GM23248 (cell line): Measurements from ENCODE around the gene TNKS1BP1. TPM values are rescaled to one million over a fixed set of nuclear protein-coding genes. Genes with fewer than 3 reads are reported as not detected.

Source experiments
- DNase-seq: peaks from one replicate; pipeline ENCODE4 v3.0.0-alpha.2; 2015
- H2AFZ ChIP-seq: fragments of 200-600 bp; sonication (generic); 2 replicates; pipeline ENCODE4 v1.6.1; 2016; ENCODE audit warnings: antibody characterized with exemption
- H3F3A ChIP-seq: fragments of 200-600 bp; sonication (generic); 2 replicates; pipeline ENCODE4 v1.6.1; 2016; ENCODE audit warnings: mild to moderate bottlenecking, antibody characterized with exemption, mixed run types; ENCODE audit not compliant: insufficient read depth
- H3K27ac ChIP-seq: fragments of 200-600 bp; sonication (generic); 2 replicates; pipeline ENCODE4 v1.5.1; 2016; ENCODE audit warnings: mild to moderate bottlenecking
- H3K27me3 ChIP-seq: fragments of 200-600 bp; sonication (generic); replicated peaks from 2 replicates; pipeline ENCODE4 v1.6.1; 2016; ENCODE audit warnings: mild to moderate bottlenecking; ENCODE audit not compliant: insufficient read depth
- H3K36me3 ChIP-seq: fragments of 200-600 bp; sonication (generic); 2 replicates; pipeline ENCODE4 v1.6.1; 2016; ENCODE audit warnings: low read depth, mild to moderate bottlenecking
- H3K4me1 ChIP-seq: fragments of 200-600 bp; sonication (generic); 2 replicates; pipeline ENCODE4 v1.6.1; 2016; ENCODE audit warnings: mild to moderate bottlenecking; ENCODE audit not compliant: insufficient read depth
- H3K4me2 ChIP-seq: fragments of 200-600 bp; sonication (generic); one replicate; pipeline ENCODE4 v1.6.1; 2016; ENCODE audit warnings: mild to moderate bottlenecking; ENCODE audit not compliant: unreplicated experiment
- H3K4me3 ChIP-seq: fragments of 200-600 bp; sonication (generic); 2 replicates; pipeline ENCODE4 v1.5.1; 2016; ENCODE audit warnings: mild to moderate bottlenecking
- H3K79me2 ChIP-seq: fragments of 200-600 bp; sonication (generic); 2 replicates; pipeline ENCODE4 v1.6.1; 2016; ENCODE audit warnings: mild to moderate bottlenecking; ENCODE audit not compliant: insufficient read depth
- H3K9ac ChIP-seq: fragments of 200-600 bp; sonication (generic); 2 replicates; pipeline ENCODE4 v1.6.1; 2016; ENCODE audit warnings: mild to moderate bottlenecking
- H3K9me2 ChIP-seq: fragments of 200-600 bp; sonication (generic); 2 replicates; pipeline ENCODE4 v1.6.1; 2016; ENCODE audit warnings: mixed run types, mild to moderate bottlenecking, moderate library complexity; ENCODE audit not compliant: insufficient read depth
- H3K9me3 ChIP-seq: fragments of 200-600 bp; sonication (generic); one replicate; pipeline ENCODE4 v1.6.1; 2017; ENCODE audit warnings: low read depth
- H4K20me1 ChIP-seq: fragments of 200-600 bp; sonication (generic); 2 replicates; pipeline ENCODE4 v1.6.0; 2016; ENCODE audit not compliant: insufficient read depth
- EZH2 ChIP-seq: fragments of 200-600 bp; sonication (generic); IDR thresholded peaks from 2 replicates; pipeline ENCODE4 v1.6.1; 2018; ENCODE audit warnings: antibody characterized with exemption, mild to moderate bottlenecking; ENCODE audit not compliant: insufficient read depth, poor library complexity, severe bottlenecking
- EZH2phosphoT487 ChIP-seq: fragments of 200-600 bp; sonication (generic); IDR thresholded peaks from 2 replicates; pipeline ENCODE4 v1.6.1; 2018; ENCODE audit warnings: antibody characterized with exemption, moderate library complexity, mild to moderate bottlenecking, low read depth; ENCODE audit not compliant: insufficient read depth
- WGBS, 2 experiments: methylation state at CpG; one replicate each; pipeline ENCODE4 v1.1.6; 2015 to 2017; ENCODE audit warnings: low lambda C conversion rate in 2 of 2, low coverage in 1 of 2; ENCODE audit errors: missing lambda C conversion rate in 2 of 2; 5-methylcytosine and 5-hydroxymethylcytosine counted together
- in situ Hi-C: fragments of 300-500 bp; cut with MboI; formaldehyde crosslinking; loops from 2 replicates; pipeline ENCODE4 v1.15.0; 2020
- polyA plus RNA-seq: library from polyadenylated mRNA; unstranded; fragments of >200 nt; fragmentation: Nextera tagmentation; extraction: Ambion mirVana; gene quantifications from 2 replicates; pipeline ENCODE4 v1.2.1, GENCODE V29; 2016
- total RNA-seq: library from RNA; depleted of rRNA; stranded (reverse); fragments of >200 nt; shearing (Covaris generic); gene quantifications from 2 replicates; pipeline ENCODE4 v1.2.3, GENCODE V29; 2014

The TNKS1BP1 gene
- total and polyA plus RNA-seq, 2 experiments from 2014 or later, result 88.2 to 89.7 TPM

- Histone ChIP-seq H3K9me3 (no peaks in the 10 kb centered on the region), H3K4me2 (peak overlapping the region; percentile 47), H3K4me1 (peaks cover 34% of the 10 kb centered on the region), H3F3A (peaks cover 28% of the 10 kb centered on the region), H3K36me3 (peaks cover 54% of the 10 kb centered on the region), H3K9me2 (no peaks in the 10 kb centered on the region), H2AFZ (no peak overlapping the region), H4K20me1 (no peaks in the 10 kb centered on the region), H3K9ac (peak overlapping the region; percentile 39), H3K4me3 (no peak overlapping the region), H3K27ac (peak overlapping the region; percentile 55), H3K79me2 (peaks cover 63% of the 10 kb centered on the region), H3K27me3 (no peaks in the 10 kb centered on the region)
- no peak for DNase-seq
- in situ Hi-C loops, result no loop called here
- TF ChIP-seq EZH2phosphoT487 (no peak), EZH2 (no peak)
- WGBS, 2 experiments, result 70 to 73% methylated on average over 17 of the region's 17 CpGs
Measured at GRCh38 chr11:57303280-57303989, 21.3 kb downstream of the TNKS1BP1 start.

DNA sequence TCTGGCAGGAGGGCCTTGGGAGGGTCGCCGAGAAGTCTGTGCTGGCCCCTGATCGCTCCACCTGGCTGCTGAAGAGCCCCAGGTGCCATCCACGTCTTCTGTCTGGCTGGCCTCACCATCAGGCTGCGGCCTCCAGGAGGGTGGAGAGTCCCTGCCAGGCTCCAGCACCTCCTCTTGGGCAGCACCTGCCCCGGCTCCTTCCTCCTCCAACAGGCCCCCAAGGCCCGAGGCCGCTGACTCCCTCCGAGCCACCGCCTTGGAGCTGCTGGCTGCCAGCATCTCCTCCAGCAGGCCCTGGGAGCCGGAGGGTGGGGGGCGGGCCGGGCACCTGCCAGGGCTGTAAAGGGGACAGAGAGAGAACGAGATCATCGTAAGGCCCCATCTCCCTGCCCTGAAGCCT lies 22.3 kb downstream of the TNKS1BP1 start:
- H3K36me3 ChIP-seq, result peaks cover 58% of the 10 kb centered on the region
- no peak overlapping the region for H3K9ac ChIP-seq
- no peaks in the 10 kb centered on the region for H3K9me2 ChIP-seq
- peaks cover 34% of the 10 kb centered on the region for H3K4me1 ChIP-seq
- in situ Hi-C loops, result no loop called here
- H3K27ac ChIP-seq, result no peak overlapping the region
- no peaks in the 10 kb centered on the region for H3K9me3 ChIP-seq
- no peaks in the 10 kb centered on the region for H4K20me1 ChIP-seq
- H3F3A ChIP-seq, result peaks cover 37% of the 10 kb centered on the region
- DNase-seq, result no peak
- H3K27me3 ChIP-seq, result no peaks in the 10 kb centered on the region
- no peak overlapping the region for H3K4me3 ChIP-seq
- no peak overlapping the region for H2AFZ ChIP-seq
- 97 to 99% methylated on average over 7 to 15 of the region's 15 CpGs for WGBS, 2 experiments
- peaks cover 53% of the 10 kb centered on the region for H3K79me2 ChIP-seq
- no peak overlapping the region for H3K4me2 ChIP-seq
- TF ChIP-seq EZH2 (no peak), EZH2phosphoT487 (no peak)

DNA sequence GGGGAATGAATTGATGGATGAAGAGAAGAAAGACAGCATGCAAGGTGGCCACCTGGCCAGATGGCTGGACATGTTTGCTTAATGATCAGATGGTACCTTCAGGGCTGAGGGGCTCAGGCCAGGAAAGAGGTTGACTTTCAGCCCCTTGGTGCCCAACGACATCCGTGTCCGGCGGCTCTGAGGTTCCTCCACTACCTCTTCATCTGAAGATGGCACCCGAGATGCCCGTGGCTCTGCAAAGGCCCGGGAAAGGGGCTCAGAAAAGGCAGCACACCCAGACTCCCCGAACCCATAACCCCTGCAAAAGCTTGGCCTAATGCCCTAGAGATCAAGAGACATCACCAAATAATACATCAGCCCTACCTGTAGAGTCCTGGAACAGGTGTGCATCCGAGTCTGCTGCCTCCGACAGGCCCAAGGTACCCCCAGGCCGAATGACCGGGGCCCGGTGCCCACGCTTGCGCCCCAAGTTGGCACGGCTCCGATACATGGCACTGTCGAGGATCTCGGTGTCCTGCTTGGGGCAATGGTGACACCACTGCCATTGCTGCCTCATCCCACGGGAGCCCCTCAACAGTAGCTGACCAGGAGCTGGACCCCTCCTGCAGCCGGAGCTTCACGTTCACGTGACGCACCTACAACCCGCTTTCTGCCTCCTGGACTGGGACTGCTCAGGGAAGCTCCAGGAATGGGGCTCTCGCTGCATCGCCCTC lies 22.9 kb downstream of the TNKS1BP1 start:
- no peaks in the 10 kb centered on the region for H3K9me3 ChIP-seq
- TF ChIP-seq EZH2phosphoT487 (no peak), EZH2 (no peak)
- no peak overlapping the region for H3K9ac ChIP-seq
- peaks cover 47% of the 10 kb centered on the region for H3K79me2 ChIP-seq
- no peak for DNase-seq
- H3K4me2 ChIP-seq, result no peak overlapping the region
- peaks cover 28% of the 10 kb centered on the region for H3K4me1 ChIP-seq
- in situ Hi-C loops, result no loop called here
- no peaks in the 10 kb centered on the region for H3K9me2 ChIP-seq
- WGBS, 2 experiments, result 98 to 99% methylated on average over 25 to 27 of the region's 27 CpGs
- H3F3A ChIP-seq, result peaks cover 41% of the 10 kb centered on the region
- H3K4me3 ChIP-seq, result no peak overlapping the region
- no peaks in the 10 kb centered on the region for H3K27me3 ChIP-seq
- no peak overlapping the region for H2AFZ ChIP-seq
- no peaks in the 10 kb centered on the region for H4K20me1 ChIP-seq
- no peak overlapping the region for H3K27ac ChIP-seq
- peaks cover 59% of the 10 kb centered on the region for H3K36me3 ChIP-seq

GRCh38 chr11:57300785-57301184 lies 24.0 kb downstream of the TNKS1BP1 start:
- TF ChIP-seq EZH2phosphoT487, result no peak
- no peak for TF ChIP-seq EZH2
- Histone ChIP-seq H3K27me3 (no peaks in the 10 kb centered on the region), H3K27ac (no peak overlapping the region), H3K79me2 (peaks cover 38% of the 10 kb centered on the region), H3F3A (peaks cover 50% of the 10 kb centered on the region), H3K4me3 (no peak overlapping the region), H3K4me2 (no peak overlapping the region), H3K9me2 (no peaks in the 10 kb centered on the region), H4K20me1 (no peaks in the 10 kb centered on the region), H3K4me1 (peaks cover 31% of the 10 kb centered on the region), H3K9ac (no peak overlapping the region), H2AFZ (no peak overlapping the region), H3K9me3 (no peaks in the 10 kb centered on the region), H3K36me3 (peaks cover 55% of the 10 kb centered on the region)
- in situ Hi-C loops, result no loop called here
- DNase-seq, result no peak
- WGBS, 2 experiments, result 99% methylated on average over 10 of the region's 10 CpGs
